Activated CD8-positive, alpha-beta memory T cell treated with anti-CD3 and anti-CD28 coated beads for 36 hours (primary cell): ENCODE measurements around the gene SLC45A3. TPM values are rescaled to one million over a fixed set of nuclear protein-coding genes. Genes with fewer than 3 reads are reported as not detected.
"Not testable (repeated sequence)": the region's sequence is repeated elsewhere in the genome, so short reads cannot be mapped to it uniquely, and the experiment has no call there.

ENCODE experiments used
- CTCF ChIA-PET: fragments of 350-600 bp; sonication (Branson Sonifier 250); formaldehyde crosslinking; loops from one replicate; lab custom pipeline; 2021; ENCODE audit warnings: antibody characterized with exemption; lab: Charles Lee
- POLR2A ChIA-PET: fragments of 350-600 bp; sonication (Branson Sonifier 250); formaldehyde crosslinking; loops from one replicate; lab custom pipeline; 2021; ENCODE audit warnings: antibody characterized with exemption; lab: Charles Lee
- total RNA-seq, 2 experiments: library from RNA; stranded (reverse); gene quantifications; one replicate each; pipeline ENCODE4 v1.2.3, GENCODE V29; 2021

The SLC45A3 gene
- under 1 TPM; 0.19 to 0.57 TPM for total RNA-seq

GRCh38 chr1:205680073-205680851 is at the start of gene SLC45A3:
Gene SLC45A3, minus strand, starts transcription at chr1:205680509. Its CDS starts 15,853 bp downstream, at chr1:205664656.
- ChIA-PET CTCF (interaction anchor here (0.6 to 1.9 kb wide), 5 partner anchors 22 to 123 kb away, joined by 3 to 9 read pairs (median 4); no protein-coding TSS in a partner anchor), POLR2A (interaction anchor here (0.5 to 1.2 kb wide), 5 partner anchors 28 to 367 kb away, joined by 3 read pairs; partner anchors contain the start of genes ELK4 and RAB29)

GRCh38 chr1:205726619-205727125 is 46.4 kb upstream of the SLC45A3 start:
- CTCF ChIA-PET, result interaction anchor here (1.0 kb wide), 1 partner anchor 15 kb away, joined by 3 read pairs; no protein-coding TSS in a partner anchor
- POLR2A ChIA-PET, result no interaction called here

GRCh38 chr1:205725514-205725913 is 45.2 kb upstream of the SLC45A3 start:
- ChIA-PET POLR2A (no interaction called here), CTCF (interaction anchor here (0.7 kb wide), 1 partner anchor 237 kb away, joined by 3 read pairs; no protein-coding TSS in a partner anchor)

GRCh38 chr1:205720740-205721139 is 40.4 kb upstream of the SLC45A3 start:
- CTCF ChIA-PET, result interaction anchor here (0.8 kb wide), 1 partner anchor 62 kb away, joined by 3 read pairs; no protein-coding TSS in a partner anchor
- POLR2A ChIA-PET, result not testable (repeated sequence)

- ChIA-PET CTCF (no interaction called here), POLR2A (no interaction called here)
Observed at GRCh38 chr1:205719762-205720161, 39.5 kb upstream of the SLC45A3 start.

- CTCF ChIA-PET, result no interaction called here
- POLR2A ChIA-PET, result no interaction called here
Observed at GRCh38 chr1:205719015-205719414, 38.7 kb upstream of the SLC45A3 start.

- ChIA-PET CTCF (no interaction called here), POLR2A (no interaction called here)
Observed at GRCh38 chr1:205716371-205717132, 36.2 kb upstream of the SLC45A3 start.

GRCh38 chr1:205715628-205716027 is 35.3 kb upstream of the SLC45A3 start:
- POLR2A ChIA-PET, result no interaction called here
- CTCF ChIA-PET, result interaction anchor here (0.9 to 3.3 kb wide), 3 partner anchors 24 to 124 kb away, joined by 3 to 16 read pairs (median 3); no protein-coding TSS in a partner anchor

GRCh38 chr1:205714906-205715246 is 34.6 kb upstream of the SLC45A3 start:
- CTCF ChIA-PET, result interaction anchor here (0.9 to 3.3 kb wide), 3 partner anchors 24 to 123 kb away, joined by 3 to 16 read pairs (median 3); no protein-coding TSS in a partner anchor
- POLR2A ChIA-PET, result interaction anchor here (0.7 kb wide), 1 partner anchor 25 kb away, joined by 3 read pairs; no protein-coding TSS in a partner anchor

- POLR2A ChIA-PET, result interaction anchor here (0.6 to 0.7 kb wide), 2 partner anchors 25 to 26 kb away, joined by 3 to 8 read pairs; no protein-coding TSS in a partner anchor
Observed at GRCh38 chr1:205714190-205714905, 34.0 kb upstream of the SLC45A3 start.

GRCh38 chr1:205711105-205712048 is 31.1 kb upstream of the SLC45A3 start:
- POLR2A ChIA-PET, result interaction anchor here (0.8 to 2.1 kb wide), 2 partner anchors 53 to 119 kb away, joined by 3 to 12 read pairs; no protein-coding TSS in a partner anchor
- CTCF ChIA-PET, result interaction anchor here (0.6 to 4.8 kb wide), 27 partner anchors 10 to 1196 kb away, joined by 3 to 52 read pairs (median 3); partner anchors contain the start of genes NUCKS1, RAB29, RASSF5 and SLC45A3

More at GRCh38 chr1:205714190-205714905, 34.0 kb upstream of the SLC45A3 start:
- CTCF ChIA-PET, result interaction anchor here (0.9 to 3.3 kb wide), 3 partner anchors 25 to 123 kb away, joined by 3 to 16 read pairs (median 3); no protein-coding TSS in a partner anchor

- ChIA-PET CTCF (interaction anchor here (0.8 to 4.8 kb wide), 11 partner anchors 16 to 797 kb away, joined by 3 to 52 read pairs (median 5); partner anchors contain the start of genes RASSF5 and SLC45A3), POLR2A (interaction anchor here (2.1 kb wide), 1 partner anchor 52 kb away, joined by 12 read pairs; no protein-coding TSS in a partner anchor)
Observed at GRCh38 chr1:205710201-205711062, 30.1 kb upstream of the SLC45A3 start.

GRCh38 chr1:205709640-205710039 is 29.3 kb upstream of the SLC45A3 start:
- ChIA-PET POLR2A (interaction anchor here (2.1 kb wide), 1 partner anchor 51 kb away, joined by 12 read pairs; no protein-coding TSS in a partner anchor), CTCF (interaction anchor here (1.0 to 4.8 kb wide), 6 partner anchors 15 to 121 kb away, joined by 3 to 52 read pairs (median 6); no protein-coding TSS in a partner anchor)

- POLR2A ChIA-PET, result interaction anchor here (0.8 kb wide), 1 partner anchor 28 kb away, joined by 3 read pairs; the partner anchor contains the start of gene SLC45A3
Observed at GRCh38 chr1:205709059-205709398, 28.7 kb upstream of the SLC45A3 start.

GRCh38 chr1:205706601-205707502 is 26.5 kb upstream of the SLC45A3 start:
- ChIA-PET CTCF (interaction anchor here (0.9 to 1.3 kb wide), 2 partner anchors 29 to 48 kb away, joined by 3 to 13 read pairs; no protein-coding TSS in a partner anchor), POLR2A (no interaction called here)

More at GRCh38 chr1:205709059-205709398, 28.7 kb upstream of the SLC45A3 start:
- CTCF ChIA-PET, result interaction anchor here (1.3 to 4.8 kb wide), 4 partner anchors 14 to 121 kb away, joined by 5 to 52 read pairs (median 6); no protein-coding TSS in a partner anchor
